HepG2 (cell line): Measurements from ENCODE around the gene HSP90AB1. TPM values are rescaled to one million over a fixed set of nuclear protein-coding genes. Genes with fewer than 3 reads are reported as not detected.

ENCODE experiments used
- ATRX ChIP-seq: sonication (generic); formaldehyde crosslinking; IDR thresholded peaks from 2 replicates; pipeline ENCODE4 v1.4.0; 2020; ENCODE audit warnings: missing genetic modification reagents, borderline replicate concordance
- CBX1 ChIP-seq: IDR thresholded peaks from one replicate; pipeline ENCODE4 v1.6.1; 2016; ENCODE audit warnings: antibody characterized with exemption, low read depth
- CENPT ChIP-seq: sonication (generic); formaldehyde crosslinking; IDR thresholded peaks from 2 replicates; pipeline ENCODE4 v1.8.0; 2022; ENCODE audit warnings: low read depth, mild to moderate bottlenecking, moderate library complexity, missing genetic modification reagents
- CREBL2 ChIP-seq: sonication (generic); formaldehyde crosslinking; IDR thresholded peaks from 2 replicates; pipeline ENCODE4 v1.8.1; 2023; ENCODE audit warnings: missing genetic modification reagents, mild to moderate bottlenecking, borderline replicate concordance
- GLI4 ChIP-seq: sonication (generic); formaldehyde crosslinking; IDR thresholded peaks from 2 replicates; pipeline ENCODE4 v1.5.1; 2020; ENCODE audit warnings: missing genetic modification reagents, mild to moderate bottlenecking, moderate library complexity, borderline replicate concordance
- GZF1 ChIP-seq: sonication (generic); formaldehyde crosslinking; IDR thresholded peaks from 2 replicates; pipeline ENCODE4 v1.5.1; 2020; ENCODE audit warnings: mild to moderate bottlenecking, missing genetic modification reagents
- HNRNPUL1 ChIP-seq: fragments of 200-400 bp; formaldehyde crosslinking; IDR thresholded peaks from 2 replicates; pipeline ENCODE4 v1.6.1; 2017; ENCODE audit warnings: low read depth, mild to moderate bottlenecking, low read length, moderate library complexity
- IRF1 ChIP-seq: sonication (generic); formaldehyde crosslinking; IDR thresholded peaks from 2 replicates; pipeline ENCODE4 v1.4.0; 2020; ENCODE audit warnings: low read depth, mild to moderate bottlenecking, missing genetic modification reagents
- KDM4B ChIP-seq: sonication (generic); formaldehyde crosslinking; IDR thresholded peaks from 2 replicates; pipeline ENCODE4 v1.4.0; 2020; ENCODE audit warnings: missing genetic modification reagents
- MAFG ChIP-seq: sonication (generic); formaldehyde crosslinking; IDR thresholded peaks from 2 replicates; pipeline ENCODE4 v1.5.1; 2020; ENCODE audit warnings: mild to moderate bottlenecking, missing genetic modification reagents
- NRL ChIP-seq: sonication (generic); formaldehyde crosslinking; IDR thresholded peaks from 2 replicates; pipeline ENCODE4 v1.5.0; 2020; ENCODE audit warnings: missing genetic modification reagents, mild to moderate bottlenecking, moderate library complexity, borderline replicate concordance
- PITX1 ChIP-seq: sonication (generic); formaldehyde crosslinking; IDR thresholded peaks from 2 replicates; pipeline ENCODE4 v1.5.1; 2020; ENCODE audit warnings: mild to moderate bottlenecking, missing genetic modification reagents
- SSRP1 ChIP-seq: IDR thresholded peaks from 2 replicates; pipeline ENCODE4 v1.6.1; 2016; ENCODE audit warnings: control low read depth
- THAP8 ChIP-seq: sonication (generic); formaldehyde crosslinking; IDR thresholded peaks from 2 replicates; pipeline ENCODE4 v1.5.1; 2020; ENCODE audit warnings: missing genetic modification reagents, mild to moderate bottlenecking, borderline replicate concordance
- ZBTB25 ChIP-seq: IDR thresholded peaks from 2 replicates; pipeline ENCODE4 v1.6.1; 2018; ENCODE audit warnings: missing genetic modification reagents
- ZKSCAN8 ChIP-seq: IDR thresholded peaks from 2 replicates; pipeline ENCODE4 v1.6.1; 2016; ENCODE audit warnings: borderline replicate concordance, missing genetic modification reagents, missing compliant biosample characterization
- ZNF24 ChIP-seq: fragments of 450-650 bp; IDR thresholded peaks from 2 replicates; pipeline ENCODE4 v1.6.1; 2017; ENCODE audit warnings: antibody characterized with exemption, mild to moderate bottlenecking
- ZNF329 ChIP-seq: sonication (generic); formaldehyde crosslinking; IDR thresholded peaks from 2 replicates; pipeline ENCODE4 v1.9.0; 2021; ENCODE audit warnings: low read depth, mild to moderate bottlenecking, missing genetic modification reagents
- ZNF513 ChIP-seq: sonication (generic); formaldehyde crosslinking; conservative IDR thresholded peaks from 2 replicates; pipeline ENCODE4 v1.5.0; 2020; ENCODE audit warnings: missing genetic modification reagents
- ZNF576 ChIP-seq: sonication (generic); formaldehyde crosslinking; IDR thresholded peaks from 2 replicates; pipeline ENCODE4 v1.4.0; 2020; ENCODE audit warnings: mild to moderate bottlenecking, missing genetic modification reagents
- ZNF605 ChIP-seq: sonication (generic); formaldehyde crosslinking; IDR thresholded peaks from 2 replicates; pipeline ENCODE4 v1.8.0; 2022; ENCODE audit warnings: mild to moderate bottlenecking, missing genetic modification reagents
- ZNF616 ChIP-seq: sonication (generic); formaldehyde crosslinking; IDR thresholded peaks from 2 replicates; pipeline ENCODE4 v1.5.0; 2020; ENCODE audit warnings: low read depth, mild to moderate bottlenecking, missing genetic modification reagents
- ZNF841 ChIP-seq: sonication (generic); formaldehyde crosslinking; IDR thresholded peaks from 2 replicates; pipeline ENCODE4 v1.8.1; 2023; ENCODE audit warnings: missing genetic modification reagents, borderline replicate concordance
- polyA plus RNA-seq, 8 experiments: library from polyadenylated mRNA; depleted of rRNA in 3 of 8; stranded (reverse) in 7 of 8; unstranded in 1 of 8; fragments of >200 nt; fragmentation: Illumina TruSeq in 4 of 8; extraction: Trizol in 4 of 8; gene quantifications; 2 replicates each; pipeline versions ENCODE4 v1.2.1 to v1.2.3, GENCODE V29; 2011 to 2016; ENCODE audit warnings: low read depth in 4 of 8, missing spikeins in 1 of 8, mixed read lengths in 1 of 8; ENCODE audit not compliant: insufficient read depth in 1 of 8
- total RNA-seq, 5 experiments: library from RNA; depleted of rRNA; stranded (reverse); fragments of >200 nt; fragmentation: Illumina TruSeq; extraction: Trizol; gene quantifications; 2 replicates each; pipeline ENCODE4 v1.2.3, GENCODE V29; 2016; ENCODE audit warnings: low read depth in 1 of 5

HSP90AB1 gene
- total and polyA plus RNA-seq, 2 of the 13 experiments (the other 11 are each of a cell fraction or from before 2014, with no cell fraction given), result 1,325 to 1,472 TPM

GRCh38 chr6:44246663-44247337 lies at the start of gene HSP90AB1 (continued):
- TF ChIP-seq IRF1 (CRISPR knock-in tag), result no peak; the same call in 1 of the 2 replicates
- TF ChIP-seq MAFG, result no peak
- TF ChIP-seq KDM4B (CRISPR knock-in tag), result no peak
- peak; percentile 79 for TF ChIP-seq CBX1
- no peak; the same call in 1 of the 2 replicates for TF ChIP-seq GZF1 (CRISPR knock-in tag)
- TF ChIP-seq ZNF616, result no peak
- no peak for TF ChIP-seq ZNF576 (CRISPR knock-in tag)
- TF ChIP-seq ZNF513 (CRISPR knock-in tag), result peak; percentile 96; the same call in 1 of the 2 replicates
- no peak for TF ChIP-seq GLI4 (CRISPR knock-in tag)
- TF ChIP-seq CREBL2, result 0 out of 2 replicates have a peak, but pooled peaks have one; percentile 85
- peak; percentile 60; the same call in 1 of the 2 replicates for TF ChIP-seq ZNF329 (CRISPR knock-in tag)
- TF ChIP-seq ZKSCAN8 (CRISPR knock-in tag), result no peak
- TF ChIP-seq SSRP1 (CRISPR knock-in tag), result peak; percentile 97
- no peak for TF ChIP-seq ZNF841 (CRISPR knock-in tag)
- peak; percentile 37; the same call in 1 of the 2 replicates for TF ChIP-seq ZNF605 (CRISPR knock-in tag)
- no peak for TF ChIP-seq HNRNPUL1
- no peak; the same call in 1 of the 2 replicates for TF ChIP-seq ZBTB25 (CRISPR knock-in tag)
- TF ChIP-seq THAP8, result peak; percentile 85; the same call in 1 of the 2 replicates
- TF ChIP-seq NRL (CRISPR knock-in tag), result no peak
- TF ChIP-seq ATRX (CRISPR knock-in tag), result 0 out of 2 replicates have a peak, but pooled peaks have one; percentile 84
- no peak for TF ChIP-seq CENPT (CRISPR knock-in tag)
- TF ChIP-seq ZNF24, result no peak; the same call in 1 of the 2 replicates
- 0 out of 2 replicates have a peak, but pooled peaks have one; percentile 5 for TF ChIP-seq PITX1
